Fibroblast of the aortic adventitia (primary cell): Measurements from ENCODE around the gene COL6A1. TPM values are rescaled to one million over a fixed set of nuclear protein-coding genes. Genes with fewer than 3 reads are reported as not detected.
A peak's percentile ranks its signal among the peaks of the same experiment; 100 is the strongest.

Experiments
- DNase-seq: peaks from one replicate; pipeline ENCODE4 v3.0.0-alpha.2; 2010; ENCODE audit warnings: low read depth
- H3K4me3 ChIP-seq: 2 replicates; pipeline ENCODE4 v1.5.1; 2011; ENCODE audit warnings: low read depth, mild to moderate bottlenecking, control low read depth, low read length, moderate library complexity
- CTCF ChIP-seq: IDR thresholded peaks from 2 replicates; pipeline ENCODE4 v1.5.1; 2011; ENCODE audit warnings: mild to moderate bottlenecking, low read length, control low read depth, inconsistent platforms; ENCODE audit not compliant: insufficient read depth
- total RNA-seq: library from RNA; depleted of rRNA; stranded (reverse); fragments of >200 nt; gene quantifications from 2 replicates; pipeline ENCODE4 v1.2.3, GENCODE V29; 2012; ENCODE audit warnings: low replicate concordance

The COL6A1 gene
- total RNA-seq, 1 donor = 1,082 TPM

GRCh38 chr21:46017695-46018094, 36.1 kb downstream of the COL6A1 start:
- no peak overlapping the region for H3K4me3 ChIP-seq
- no peak for TF ChIP-seq CTCF
- DNase-seq = no peak

- H3K4me3 ChIP-seq = no peak overlapping the region
- TF ChIP-seq CTCF = no peak
- no peak for DNase-seq
Measured at GRCh38 chr21:46018615-46019014, 37.0 kb downstream of the COL6A1 start.

GRCh38 chr21:46020581-46020980, 39.0 kb downstream of the COL6A1 start:
- TF ChIP-seq CTCF = no peak
- no peak for DNase-seq
- no peak overlapping the region for H3K4me3 ChIP-seq

- TF ChIP-seq CTCF = no peak
- no peak overlapping the region for H3K4me3 ChIP-seq
- no peak for DNase-seq
Measured at GRCh38 chr21:46021398-46021797, 39.8 kb downstream of the COL6A1 start.

- H3K4me3 ChIP-seq = no peak overlapping the region
- DNase-seq = peak; percentile 69
- no peak for TF ChIP-seq CTCF
Measured at GRCh38 chr21:46021978-46022544, 40.5 kb downstream of the COL6A1 start.

GRCh38 chr21:46022551-46023525, 41.3 kb downstream of the COL6A1 start:
- no peak for TF ChIP-seq CTCF
- DNase-seq = peak; percentile 44
- H3K4me3 ChIP-seq = no peak overlapping the region
